ENCODE data around the gene POMGNT2.

Gene POMGNT2

GRCh38 chr3:43030162-43030935, 75.5 kb downstream of the POMGNT2 start:
- TF ChIP-seq ZBTB1 (tag by site-specific recombination; IDR thresholded peaks at IDR 0.05) (no peak), ZSCAN16 (tag by site-specific recombination; IDR thresholded peaks at IDR 0.05) (no peak)
- Histone ChIP-seq H3K4me3 (ENCODE audit: low read depth, low read length) (no peak overlapping the region), H3K4me1 (ENCODE audit: control insufficient read depth, insufficient read depth, low read length) (no peaks in the 10 kb centered on the region), H3K36me3 (ENCODE audit: control insufficient read depth in 2 of 2, insufficient read depth in 1 of 2, low read length in 2 of 2) (no peaks in the 10 kb centered on the region), H3K27ac (ENCODE audit: extremely low read depth, low read depth, low read length) (no peak overlapping the region), H3K9me3 (ENCODE audit: control insufficient read depth, insufficient read depth, low read depth, low read length) (no peaks in the 10 kb centered on the region)
- ChIA-PET CTCF (no interaction called here), POLR2A (no interaction called here)
